Adrenal gland (tissue), 12 donors: Measurements from ENCODE around the gene PTGES2. TPM values are rescaled to one million over a fixed set of nuclear protein-coding genes. Genes with fewer than 3 reads are reported as not detected.

ENCODE experiments used
- DNase-seq, 7 donors: peaks; one replicate each; pipeline ENCODE4 v3.0.0-alpha.2; 2019 to 2020
- H3K27ac ChIP-seq, 5 donors: fragments of 200-600 bp; sonication (generic) in 4 of 5; 1 replicate in 3 of 5; 2 replicates in 2 of 5; pipeline versions ENCODE4 v1.5.1 to v1.8.0; 2016 to 2020; ENCODE audit warnings: mild to moderate bottlenecking in 1 of 5
- H3K27me3 ChIP-seq: fragments of 200-600 bp; 2 replicates; pipeline ENCODE4 v1.8.0; 2021
- H3K36me3 ChIP-seq, 2 donors: fragments of 200-600 bp; replicated peaks in 1 of 2; 1 replicate in 1 of 2; 2 replicates in 1 of 2; pipeline versions ENCODE4 v1.5.1 to v1.8.0; 2018 to 2022
- H3K4me1 ChIP-seq, 2 donors: fragments of 200-600 bp; replicated peaks in 1 of 2; 1 replicate in 1 of 2; 2 replicates in 1 of 2; pipeline versions ENCODE4 v1.5.1 to v1.8.0; 2018 to 2021
- H3K4me3 ChIP-seq, 4 donors: fragments of 200-600 bp; sonication (generic) in 3 of 4; one replicate each; pipeline ENCODE4 v1.5.1; 2016 to 2018
- H3K9me3 ChIP-seq, 3 donors: fragments of 200-600 bp; sonication (generic) in 1 of 3; replicated peaks in 1 of 3; 1 replicate in 2 of 3; 2 replicates in 1 of 3; pipeline versions ENCODE4 v1.5.1 to v1.8.0; 2016 to 2021
- POLR2A ChIP-seq, 2 donors: fragments of 450-650 bp; IDR thresholded peaks; one replicate each; pipeline ENCODE4 v1.6.1; 2017; ENCODE audit warnings: antibody characterized with exemption in 2 of 2, mild to moderate bottlenecking in 2 of 2, moderate library complexity in 1 of 2
- WGBS, 4 donors: extraction: QIAGEN DNeasy Blood & Tissue Kit in 2 of 4; methylation state at CpG; one replicate each; pipeline versions ENCODE4 v1.1.5 to v1.1.7; 2013 to 2017; 5-methylcytosine and 5-hydroxymethylcytosine counted together
- intact Hi-C, 2 donors: fragments of 100-400 bp; cut with DNase I; formaldehyde crosslinking; loops; one replicate each; pipeline versions ENCODE4 v1.14.1 to v1.15.0; 2022 to 2023
- polyA plus RNA-seq, 3 donors: library from polyadenylated mRNA; stranded (reverse); fragments of 200-250 nt in 2 of 3; fragments of 350-450 nt in 1 of 3; fragmentation: Illumina TruSeq in 1 of 3; extraction: RNeasy Lipid Tissue Mini Kit (QIAGEN cat#74804) in 1 of 3; gene quantifications; one replicate each; pipeline ENCODE4 v1.2.3, GENCODE V29; 2013 to 2014
- total RNA-seq, 9 donors: library from RNA; depleted of rRNA in 4 of 9; stranded (reverse); fragments of >200 nt in 4 of 9; fragments of 120-200 nt in 1 of 9; fragmentation: NEBNext Ultra II Directional in 1 of 9; extraction: Animal tissue kit (Norgen Biotek cat#: 25700) in 1 of 9; gene quantifications; one replicate each; pipeline versions ENCODE4 v1.1.0 to v1.2.4, GENCODE V29; 2013 to 2023
- TF ChIP-seq, protein P1 (sequence below), 6 experiments: fragments of 450-650 bp in 4 of 6; fragments of 200-600 bp in 2 of 6; sonication (generic) in 1 of 6; IDR thresholded peaks; 1 replicate in 5 of 6; 2 replicates in 1 of 6; pipeline versions ENCODE4 v1.5.1 to v1.8.0; 2016 to 2021; ENCODE audit warnings: antibody characterized with exemption in 6 of 6, mild to moderate bottlenecking in 2 of 6, moderate library complexity in 1 of 6
- donor health status: healthy with polysubstance abuse.
- donor health status: Bipolar disorder and iron deficiency.
- donor health status: DM: yes; HTN: yes; CAD: no.
- donor health status: DM: no; HTN: no; CAD: no.
- donor health status: DM: no; HTN: no; CAD: no.
- donor health status: DM: yes; HTN: yes; CAD: no.

The PTGES2 gene
- total and polyA plus RNA-seq, 12 donors: 64.8 to 147 (median 98.4) TPM

DNA sequence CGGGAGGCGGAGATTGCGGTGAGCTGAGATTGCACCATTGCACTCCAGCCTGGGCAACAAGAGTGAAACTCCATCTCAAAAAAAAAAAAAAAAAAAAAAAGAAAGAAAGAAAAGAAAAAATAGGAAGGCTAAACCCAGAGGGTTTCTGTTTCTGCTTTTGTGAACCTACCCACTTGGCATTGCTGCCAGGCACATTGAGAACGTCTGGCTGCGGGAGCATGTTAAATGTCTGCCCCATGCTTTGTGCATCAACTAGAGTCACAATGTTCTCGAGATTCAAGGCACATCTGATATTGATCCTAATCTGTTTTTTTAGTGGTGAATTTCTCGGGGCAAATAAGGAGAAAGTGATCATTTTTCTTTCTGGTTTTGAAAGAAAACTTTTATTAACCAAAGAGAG is 56.7 kb downstream of the PTGES2 start:
- H3K4me1 ChIP-seq: peaks cover 44 to 63% of the 10 kb centered on the region in 2 donors
- intact Hi-C loops: no loop called here
- no peak for DNase-seq
- TF ChIP-seq, protein P1, sequence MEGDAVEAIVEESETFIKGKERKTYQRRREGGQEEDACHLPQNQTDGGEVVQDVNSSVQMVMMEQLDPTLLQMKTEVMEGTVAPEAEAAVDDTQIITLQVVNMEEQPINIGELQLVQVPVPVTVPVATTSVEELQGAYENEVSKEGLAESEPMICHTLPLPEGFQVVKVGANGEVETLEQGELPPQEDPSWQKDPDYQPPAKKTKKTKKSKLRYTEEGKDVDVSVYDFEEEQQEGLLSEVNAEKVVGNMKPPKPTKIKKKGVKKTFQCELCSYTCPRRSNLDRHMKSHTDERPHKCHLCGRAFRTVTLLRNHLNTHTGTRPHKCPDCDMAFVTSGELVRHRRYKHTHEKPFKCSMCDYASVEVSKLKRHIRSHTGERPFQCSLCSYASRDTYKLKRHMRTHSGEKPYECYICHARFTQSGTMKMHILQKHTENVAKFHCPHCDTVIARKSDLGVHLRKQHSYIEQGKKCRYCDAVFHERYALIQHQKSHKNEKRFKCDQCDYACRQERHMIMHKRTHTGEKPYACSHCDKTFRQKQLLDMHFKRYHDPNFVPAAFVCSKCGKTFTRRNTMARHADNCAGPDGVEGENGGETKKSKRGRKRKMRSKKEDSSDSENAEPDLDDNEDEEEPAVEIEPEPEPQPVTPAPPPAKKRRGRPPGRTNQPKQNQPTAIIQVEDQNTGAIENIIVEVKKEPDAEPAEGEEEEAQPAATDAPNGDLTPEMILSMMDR (IDR thresholded peaks at IDR 0.05): no peak
- TF ChIP-seq POLR2A (IDR thresholded peaks at IDR 0.05): no peak
- H3K27me3 ChIP-seq: no peaks in the 10 kb centered on the region
- 68 to 76% (median 72%) methylated on average over 7 of the region's 7 CpGs for WGBS, 4 donors
- H3K27ac ChIP-seq: peak overlapping the region in 2 of 5 donors; percentile 39 to 92
- H3K36me3 ChIP-seq: no peaks in the 10 kb centered on the region
- H3K9me3 ChIP-seq: no peaks in the 10 kb centered on the region
- H3K4me3 ChIP-seq: no peak overlapping the region

Other genes starting within 250 kb of the PTGES2 start
- 100 to 1,000 TPM in 1 of 9 donors, 10 to 100 TPM in 8; 34.7 to 129 (median 62.4) TPM for gene ST6GALNAC6, start 228.1 kb downstream of the PTGES2 start, total RNA-seq
- gene ST6GALNAC6, start 228.1 kb downstream of the PTGES2 start, polyA plus RNA-seq: 10 to 100 TPM; 26.7 to 46.9 (median 40.0) TPM
- 10 to 100 TPM in 8 of 9 donors, 1 to 10 TPM in 1; 8.7 to 65.7 (median 23.6) TPM for gene ST6GALNAC4, start 210.7 kb downstream of the PTGES2 start, total RNA-seq
- gene ST6GALNAC4, start 210.7 kb downstream of the PTGES2 start, polyA plus RNA-seq: 1 to 10 TPM; 5.3 to 9.2 (median 8.6) TPM
- 1 to 10 TPM in 2 of 9 donors, under 1 TPM in 4, not detected in 3; 0.19 to 2.3 (median 0.88) TPM for gene PIP5KL1, start 197.0 kb downstream of the PTGES2 start, total RNA-seq
- gene PIP5KL1, start 197.0 kb downstream of the PTGES2 start, polyA plus RNA-seq: 1 to 10 TPM in 1 of 3 donors, under 1 TPM in 2; 0.22 to 1.5 (median 0.54) TPM
- gene DPM2, start 189.9 kb downstream of the PTGES2 start, total RNA-seq: 10 to 100 TPM; 18.4 to 46.8 (median 33.4) TPM
- 10 to 100 TPM; 32.9 to 36.5 (median 35.6) TPM for gene DPM2, start 189.9 kb downstream of the PTGES2 start, polyA plus RNA-seq
- gene EEIG1, start 146.7 kb downstream of the PTGES2 start, total RNA-seq: 100 to 1,000 TPM in 2 of 9 donors, 10 to 100 TPM in 7; 10.1 to 179 (median 68.3) TPM
- 10 to 100 TPM; 24.5 to 49.5 (median 32.6) TPM for gene EEIG1, start 146.7 kb downstream of the PTGES2 start, polyA plus RNA-seq
- gene NAIF1, start 60.4 kb downstream of the PTGES2 start, total RNA-seq: 10 to 100 TPM in 7 of 9 donors, 1 to 10 TPM in 2; 8.0 to 20.7 (median 12.7) TPM
- gene NAIF1, start 60.4 kb downstream of the PTGES2 start, polyA plus RNA-seq: 10 to 100 TPM in 2 of 3 donors, 1 to 10 TPM in 1; 6.6 to 12.8 (median 10.8) TPM
- gene SLC25A25, start 59.5 kb downstream of the PTGES2 start, total RNA-seq: 10 to 100 TPM; 11.4 to 60.6 (median 20.5) TPM
- gene SLC25A25, start 59.5 kb downstream of the PTGES2 start, polyA plus RNA-seq: 10 to 100 TPM; 13.6 to 14.1 (median 13.9) TPM
- 10 to 100 TPM in 1 of 9 donors, 1 to 10 TPM in 4, under 1 TPM in 1, not detected in 3; 0.33 to 48.2 (median 1.2) TPM for gene LCN2, start 21.7 kb upstream of the PTGES2 start, total RNA-seq
- 1 to 10 TPM in 2 of 3 donors, under 1 TPM in 1; 0.37 to 1.9 (median 1.7) TPM for gene LCN2, start 21.7 kb upstream of the PTGES2 start, polyA plus RNA-seq
- 1,000 to 10,000 TPM in 4 of 9 donors, 100 to 1,000 TPM in 5; 165 to 1,914 (median 315) TPM for gene BBLN, start 32.5 kb upstream of the PTGES2 start, total RNA-seq
- 100 to 1,000 TPM in 2 of 3 donors, 1 to 10 TPM in 1; 5.5 to 924 (median 522) TPM for gene BBLN, start 32.5 kb upstream of the PTGES2 start, polyA plus RNA-seq
- gene CIZ1, start 63.8 kb upstream of the PTGES2 start, total RNA-seq: 100 to 1,000 TPM in 3 of 9 donors, 10 to 100 TPM in 6; 25.3 to 142 (median 83.8) TPM
- gene CIZ1, start 63.8 kb upstream of the PTGES2 start, polyA plus RNA-seq: 100 to 1,000 TPM in 1 of 3 donors, 10 to 100 TPM in 2; 63.0 to 134 (median 65.2) TPM
- 10 to 100 TPM in 6 of 9 donors, 1 to 10 TPM in 3; 2.4 to 14.7 (median 12.1) TPM for gene DNM1, start 75.7 kb upstream of the PTGES2 start, total RNA-seq
- 10 to 100 TPM in 2 of 3 donors, 1 to 10 TPM in 1; 5.8 to 44.3 (median 17.5) TPM for gene DNM1, start 75.7 kb upstream of the PTGES2 start, polyA plus RNA-seq
- gene GOLGA2, start 148.3 kb upstream of the PTGES2 start, total RNA-seq: 10 to 100 TPM; 35.8 to 92.8 (median 79.2) TPM
- gene GOLGA2, start 148.3 kb upstream of the PTGES2 start, polyA plus RNA-seq: 100 to 1,000 TPM in 2 of 3 donors, 10 to 100 TPM in 1; 87.7 to 221 (median 124) TPM
- gene SWI5, start 148.5 kb upstream of the PTGES2 start, total RNA-seq: 10 to 100 TPM; 17.7 to 58.9 (median 27.8) TPM
- 10 to 100 TPM; 20.2 to 30.1 (median 25.0) TPM for gene SWI5, start 148.5 kb upstream of the PTGES2 start, polyA plus RNA-seq
- gene TRUB2, start 194.7 kb upstream of the PTGES2 start, total RNA-seq: 10 to 100 TPM; 15.0 to 68.2 (median 43.5) TPM
- gene TRUB2, start 194.7 kb upstream of the PTGES2 start, polyA plus RNA-seq: 10 to 100 TPM; 20.7 to 55.2 (median 23.7) TPM
- 10 to 100 TPM; 47.3 to 96.8 (median 68.6) TPM for gene COQ4, start 195.1 kb upstream of the PTGES2 start, total RNA-seq
- gene COQ4, start 195.1 kb upstream of the PTGES2 start, polyA plus RNA-seq: 100 to 1,000 TPM in 2 of 3 donors, 10 to 100 TPM in 1; 35.8 to 111 (median 109) TPM
- 10 to 100 TPM in 8 of 9 donors, 1 to 10 TPM in 1; 6.6 to 30.3 (median 19.9) TPM for gene SLC27A4, start 212.8 kb upstream of the PTGES2 start, total RNA-seq
- gene SLC27A4, start 212.8 kb upstream of the PTGES2 start, polyA plus RNA-seq: 10 to 100 TPM in 2 of 3 donors, 1 to 10 TPM in 1; 9.9 to 40.0 (median 21.3) TPM
- gene URM1, start 243.6 kb upstream of the PTGES2 start, total RNA-seq: 10 to 100 TPM; 34.7 to 87.1 (median 51.0) TPM
- 10 to 100 TPM; 22.8 to 40.2 (median 27.0) TPM for gene URM1, start 243.6 kb upstream of the PTGES2 start, polyA plus RNA-seq